ENCODE measurements around the gene CCDC180.
"Not testable (repeated sequence)": the region's sequence is repeated elsewhere in the genome, so short reads cannot be mapped to it uniquely, and the experiment has no call there.

The CCDC180 gene

DNA sequence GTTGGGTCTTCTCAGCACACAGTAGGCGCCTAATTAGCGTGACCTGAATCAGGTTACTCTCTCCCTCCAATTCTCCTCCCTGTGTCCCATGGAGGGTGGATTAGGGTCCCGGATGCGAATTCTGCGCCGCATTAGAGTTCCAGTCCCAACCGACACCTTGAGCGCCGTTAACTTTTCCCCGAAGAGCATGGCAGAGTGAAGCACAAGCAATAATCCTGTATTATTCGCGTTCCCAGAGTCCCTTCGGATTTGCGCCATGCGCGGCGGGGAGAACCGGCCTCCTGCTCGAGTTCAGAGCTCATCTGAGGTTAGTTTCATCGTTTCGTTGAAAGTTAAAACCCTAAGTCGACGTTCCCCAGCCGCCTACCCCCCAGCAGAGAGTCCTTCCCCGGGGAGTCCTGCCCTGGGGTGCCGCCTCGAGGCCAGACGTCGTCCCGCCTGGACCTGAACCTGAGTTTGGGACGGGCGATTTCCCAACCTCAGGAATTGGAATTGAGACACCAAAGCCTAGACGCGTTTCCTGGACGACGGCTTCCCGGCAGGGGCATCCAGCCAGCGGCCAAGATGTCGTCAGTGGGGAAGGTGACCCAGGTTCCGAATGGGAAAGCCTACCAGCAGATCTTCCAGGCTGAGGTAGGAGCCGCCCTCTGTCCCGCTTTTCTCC lies at the start of gene CCDC180:
Gene CCDC180 (plus strand): TSS at position 160 of the 664 bp plus-strand sequence. CDS start 405 bp downstream, at position 565.
- DNase-seq: no peak

DNA sequence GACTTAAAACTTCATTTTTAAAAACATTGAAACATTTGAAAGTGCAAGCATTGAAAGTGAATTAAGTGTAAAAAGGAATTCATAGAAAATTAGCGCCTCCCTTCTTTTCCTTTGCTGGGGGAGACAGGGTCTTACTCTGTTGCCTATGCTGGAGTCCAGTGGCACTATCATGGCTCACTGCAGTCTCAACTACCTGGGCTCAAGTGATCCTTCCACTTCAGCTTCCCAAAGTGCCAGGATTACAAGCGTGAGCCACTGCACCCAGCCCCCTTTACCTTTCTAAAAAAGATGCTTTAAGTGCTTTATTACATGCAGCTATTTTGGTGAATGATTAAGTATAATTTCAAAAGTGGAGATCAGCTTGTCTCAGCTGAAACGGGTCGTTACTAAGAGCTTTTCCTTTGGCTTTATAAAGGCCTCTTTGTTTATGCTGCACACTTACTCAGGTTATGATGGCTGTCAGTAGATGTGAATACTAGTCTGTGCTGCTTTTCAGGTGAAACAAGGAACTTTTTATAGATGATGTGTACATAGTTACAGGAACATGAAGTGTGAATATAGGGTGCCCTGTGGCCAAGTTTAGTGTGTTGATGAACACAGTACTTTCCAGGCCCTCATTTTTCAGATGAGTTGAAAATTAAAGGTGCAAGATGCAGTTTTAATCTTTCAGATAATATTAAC lies 47.5 kb upstream of the CCDC180 start:
- DNase-seq: not testable (repeated sequence)

DNA sequence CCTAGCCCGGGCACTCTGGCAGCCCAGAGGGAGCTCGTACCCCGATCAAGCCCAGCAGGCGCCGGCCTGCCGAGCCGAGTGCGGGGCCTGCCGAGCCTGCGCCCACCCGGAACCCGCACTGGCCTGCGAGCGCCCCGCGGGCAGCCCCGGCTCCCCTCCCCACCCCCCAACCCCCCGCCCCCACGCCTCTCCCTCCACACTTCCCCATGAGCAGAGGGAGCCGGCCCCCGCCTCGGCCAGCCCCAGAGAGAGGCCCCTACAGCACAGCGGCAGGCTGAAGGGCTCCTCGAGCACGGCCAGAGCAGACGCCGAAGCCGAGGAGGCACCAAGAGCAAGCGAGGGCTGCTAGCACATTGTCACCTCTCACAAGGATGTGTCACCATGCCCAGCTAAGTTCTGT lies 36.2 kb upstream of the CCDC180 start:
- DNase-seq: no peak

DNA sequence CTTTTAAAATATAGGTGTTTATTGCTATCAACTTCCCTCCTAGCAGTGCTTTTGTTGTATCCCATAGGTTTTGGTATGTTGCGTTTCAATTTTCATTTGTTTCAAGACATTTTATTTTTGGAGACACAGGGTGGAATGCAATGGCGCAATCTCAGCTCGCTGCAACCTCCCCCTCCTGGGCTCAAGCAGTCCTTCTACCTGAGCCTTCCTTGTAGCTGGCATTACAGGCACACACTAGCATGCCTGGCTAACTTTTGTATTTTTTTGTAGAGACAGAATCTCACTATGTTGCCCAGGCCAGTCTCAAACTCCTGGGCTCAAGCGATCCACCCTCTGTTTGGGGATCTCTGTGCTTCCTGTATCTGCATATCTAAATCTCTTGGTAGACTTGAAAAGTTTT lies 35.4 kb upstream of the CCDC180 start:
- DNase-seq: no peak

DNA sequence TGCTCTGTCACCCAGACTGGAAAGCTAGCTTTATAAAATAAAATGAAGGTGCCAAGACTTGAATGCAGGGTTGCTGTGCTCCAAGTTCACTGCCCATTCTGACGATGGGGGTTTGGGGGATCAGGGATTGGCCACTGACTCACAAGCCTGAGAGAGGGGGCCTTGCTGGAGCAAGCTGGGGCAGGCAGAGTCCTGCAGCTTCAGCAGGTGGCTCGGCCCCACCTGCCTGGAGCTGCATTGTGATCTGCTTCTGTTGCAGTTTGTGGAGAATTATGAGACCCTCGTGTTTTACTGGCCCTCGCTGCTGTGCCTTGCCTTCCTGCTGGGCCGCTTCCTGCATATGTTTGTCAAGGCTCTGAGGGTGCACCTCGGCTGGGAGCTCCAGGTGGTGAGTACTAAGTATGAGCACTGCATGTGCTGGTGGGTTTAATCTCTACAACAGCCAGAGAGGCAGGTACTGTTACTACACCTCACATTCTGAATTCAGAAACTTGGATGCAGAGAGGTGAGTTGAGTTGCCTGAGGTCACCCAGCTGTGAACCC lies 31.1 kb upstream of the CCDC180 start:
- no peak for DNase-seq

DNA sequence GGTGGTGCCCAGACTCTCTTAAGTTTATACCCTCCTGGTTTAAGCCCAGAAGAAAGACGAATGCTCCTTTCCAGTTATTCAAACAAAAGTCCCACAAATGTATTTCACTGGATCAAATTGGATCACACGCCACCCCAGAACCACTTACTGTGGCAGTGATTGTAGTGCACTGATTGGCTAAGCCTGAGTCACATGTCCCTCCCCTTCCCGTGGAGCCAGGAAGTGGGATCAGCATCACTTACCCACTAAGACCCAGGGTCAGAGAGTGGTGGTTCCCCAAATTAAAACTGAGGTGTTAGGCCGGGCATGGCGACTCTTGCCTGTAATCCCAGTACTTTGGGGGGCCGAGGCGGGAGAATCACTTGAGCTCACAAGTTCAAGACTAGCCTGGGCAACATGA lies 29.5 kb upstream of the CCDC180 start:
- DNase-seq: no peak

DNA sequence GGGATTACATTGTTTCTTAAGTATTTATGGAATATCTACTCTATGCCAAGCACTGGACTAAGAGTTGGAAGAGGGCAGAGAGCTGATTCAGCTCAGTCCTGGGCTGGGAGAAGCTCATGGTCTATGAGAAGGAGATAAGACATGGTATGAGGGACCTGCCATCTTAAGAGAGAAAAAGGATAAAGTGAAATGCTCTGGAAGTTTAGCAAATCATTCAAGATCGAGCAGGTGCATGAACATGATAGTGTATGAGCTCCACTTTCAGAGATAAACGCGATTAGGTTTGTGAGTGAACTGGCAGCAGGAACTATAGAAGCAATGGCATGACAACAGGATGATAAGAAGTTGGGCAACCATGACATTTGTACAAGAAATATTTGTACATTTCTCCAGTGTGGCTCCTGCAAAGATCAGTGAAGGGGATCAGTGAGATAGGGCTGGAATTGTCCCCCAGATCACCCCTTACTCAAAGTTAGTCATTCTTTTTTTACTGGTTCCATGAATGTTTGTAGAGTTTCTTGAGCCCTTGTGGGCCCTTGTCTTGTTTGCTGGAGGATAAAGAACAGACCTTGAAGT lies 26.6 kb upstream of the CCDC180 start:
- no peak for DNase-seq

DNA sequence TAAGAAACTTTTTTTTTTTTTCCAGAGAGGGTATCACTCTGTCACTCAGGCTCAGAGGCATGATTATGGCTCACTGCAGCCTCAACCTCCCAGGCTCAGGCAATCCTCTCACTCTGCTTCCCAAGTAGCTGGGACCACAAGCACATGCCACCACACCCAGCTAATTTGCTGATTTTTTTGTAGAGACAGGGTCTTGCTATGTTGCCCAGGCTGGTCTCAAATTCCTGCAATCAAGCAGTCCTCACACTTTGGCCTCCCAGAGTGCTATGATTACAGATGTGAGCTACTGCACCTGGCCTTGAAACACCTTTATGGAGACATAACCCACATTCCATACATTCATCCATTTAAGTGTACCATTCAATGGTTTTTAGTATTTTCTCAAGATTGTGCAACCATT lies 23.7 kb upstream of the CCDC180 start:
- DNase-seq: no peak

DNA sequence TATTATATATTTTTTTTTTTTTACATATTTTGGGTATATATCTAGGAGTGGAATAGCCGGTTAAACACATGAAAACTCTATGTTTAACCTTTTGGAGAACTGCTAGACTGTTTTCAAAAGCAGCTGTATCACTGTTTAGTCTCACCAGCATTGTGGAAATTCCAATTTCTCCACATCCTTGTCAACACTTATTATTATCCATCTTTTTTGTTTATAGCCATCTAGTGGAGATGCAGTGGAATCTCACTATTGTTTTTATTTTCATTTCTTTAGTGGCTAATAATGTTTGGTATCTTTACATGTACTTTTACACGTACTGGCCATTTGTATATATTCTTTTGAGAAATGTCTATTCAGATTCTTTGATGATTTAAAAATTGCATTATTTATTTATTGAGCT lies 22.7 kb upstream of the CCDC180 start:
- no peak for DNase-seq

DNA sequence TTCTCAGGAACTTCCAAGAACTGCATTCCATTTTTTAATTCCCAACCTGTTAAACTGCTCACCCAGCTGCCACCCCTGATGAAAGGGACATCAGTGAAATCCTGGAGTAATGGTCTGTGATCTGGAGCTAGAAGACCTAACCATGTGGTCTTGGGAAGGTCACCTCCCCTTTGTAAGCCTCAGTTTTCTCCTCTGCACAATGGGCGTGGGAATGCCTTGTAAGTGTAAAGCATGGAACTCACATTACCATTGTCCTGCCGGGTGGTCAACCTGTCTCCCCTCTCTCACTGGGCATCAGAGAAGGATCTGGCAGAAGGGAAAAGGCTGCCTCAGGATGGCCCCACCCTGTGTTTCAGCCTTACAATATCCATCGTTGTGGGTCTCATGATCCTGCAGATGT lies 15.3 kb upstream of the CCDC180 start:
- DNase-seq: no peak

DNA sequence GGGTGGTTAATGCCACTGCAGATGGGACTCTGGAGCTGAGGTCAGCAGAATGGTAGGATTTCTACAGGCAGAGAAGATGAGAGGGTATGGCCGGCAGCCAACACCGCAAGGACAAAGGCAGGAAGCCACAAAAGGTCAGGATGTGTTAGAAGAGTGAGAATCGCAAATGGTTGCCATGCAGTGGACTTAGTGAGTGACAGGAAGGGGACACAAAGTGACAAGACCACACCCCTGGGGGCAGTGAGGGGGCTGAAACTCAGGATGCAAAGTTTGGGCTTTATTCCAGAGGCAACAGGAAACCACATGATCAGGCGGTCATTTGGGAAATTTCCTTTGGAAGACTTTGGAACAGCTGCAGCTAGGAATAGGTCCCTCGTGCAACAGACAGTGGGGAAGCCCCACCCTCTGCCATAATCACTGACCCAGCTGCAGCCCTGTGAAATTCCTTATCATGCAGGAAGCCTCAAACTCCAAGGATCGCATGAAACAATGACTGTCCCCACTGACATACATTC lies 14.2 kb upstream of the CCDC180 start:
- DNase-seq: no peak

DNA sequence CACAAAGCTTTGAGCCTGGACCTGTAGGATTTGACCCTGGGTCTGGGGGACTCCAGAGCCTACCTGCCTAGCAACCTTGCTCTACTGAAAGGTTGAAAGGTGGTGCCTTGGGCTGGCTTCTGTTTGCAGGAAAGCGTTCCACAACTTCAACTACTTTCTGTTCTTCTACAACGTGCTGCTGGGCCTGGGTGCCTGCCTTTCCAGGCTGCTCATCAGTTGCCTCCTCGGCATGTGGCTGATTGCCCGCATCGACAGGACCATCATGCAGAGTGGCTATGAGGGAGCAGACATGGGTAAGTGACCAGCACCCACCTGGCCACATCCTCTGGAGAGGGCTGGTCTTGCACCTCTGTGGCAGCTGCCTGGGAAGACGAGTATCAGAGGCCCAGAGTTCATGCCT lies 13.6 kb upstream of the CCDC180 start:
- no peak for DNase-seq

DNA sequence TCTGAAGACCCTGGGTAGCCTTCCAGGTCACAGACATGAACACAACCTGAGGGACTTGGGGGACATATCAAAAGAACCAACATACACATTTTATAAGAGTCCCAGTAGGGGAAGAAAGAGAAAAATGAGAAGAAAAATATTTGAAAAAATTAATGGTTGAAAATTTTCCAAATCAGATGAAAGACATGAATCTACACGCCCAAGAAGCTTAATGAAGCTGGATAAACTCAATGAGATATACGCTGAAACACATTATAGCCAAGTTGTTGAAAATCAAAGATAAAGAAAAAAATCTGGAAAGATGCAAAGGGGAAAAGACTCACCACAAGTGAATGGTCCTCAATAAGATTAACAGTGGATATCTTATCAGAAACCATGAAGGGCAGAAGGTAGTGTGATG lies 9.6 kb upstream of the CCDC180 start:
- DNase-seq: no peak

DNA sequence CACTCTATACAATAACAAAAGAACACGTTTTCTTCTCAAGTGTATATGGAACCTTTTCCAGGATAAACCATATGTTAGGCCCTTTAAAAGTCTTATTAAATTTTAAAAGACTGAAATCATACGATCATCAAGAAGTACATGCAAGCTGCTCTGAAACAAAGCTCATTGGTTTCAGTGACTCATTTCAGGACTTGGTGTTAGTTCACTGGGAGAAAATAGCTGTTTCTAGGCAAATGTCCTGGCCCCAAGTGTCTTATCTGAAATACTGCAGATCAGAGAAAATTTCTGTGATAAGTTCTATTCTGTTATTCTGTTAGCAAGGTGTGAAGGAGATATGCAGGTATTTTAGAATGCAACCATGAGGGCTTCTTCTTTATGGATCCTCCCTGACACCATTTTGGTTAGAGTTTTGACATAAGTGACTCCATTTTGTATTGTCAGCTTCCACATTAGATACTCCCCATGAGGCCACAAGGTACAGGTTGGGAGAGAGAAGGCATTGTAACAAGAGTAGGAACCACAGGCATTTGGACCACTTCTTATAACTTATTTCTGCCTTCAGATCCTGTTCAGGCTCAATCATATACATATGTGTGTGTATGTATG lies 7.5 kb upstream of the CCDC180 start:
- DNase-seq: no peak

DNA sequence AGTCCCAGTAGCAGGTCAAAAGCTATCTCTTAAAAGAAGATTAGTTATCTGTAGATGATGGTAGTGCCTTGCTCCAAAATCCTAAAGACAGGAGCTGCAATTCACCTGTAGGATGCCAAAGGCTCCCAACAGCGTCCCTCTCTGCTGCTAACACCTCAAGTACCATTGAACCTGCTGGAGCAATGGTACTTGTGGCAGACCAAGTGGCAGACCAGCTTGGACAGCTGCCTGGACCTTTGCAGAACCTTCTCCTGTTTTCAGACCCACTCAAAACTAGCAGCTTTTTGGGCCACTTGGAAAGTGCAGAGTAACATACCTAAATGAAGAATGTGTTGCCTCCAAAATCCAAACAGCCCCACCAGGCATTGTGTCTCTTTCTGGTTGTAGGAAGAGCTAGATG lies 6.9 kb upstream of the CCDC180 start:
- no peak for DNase-seq

DNA sequence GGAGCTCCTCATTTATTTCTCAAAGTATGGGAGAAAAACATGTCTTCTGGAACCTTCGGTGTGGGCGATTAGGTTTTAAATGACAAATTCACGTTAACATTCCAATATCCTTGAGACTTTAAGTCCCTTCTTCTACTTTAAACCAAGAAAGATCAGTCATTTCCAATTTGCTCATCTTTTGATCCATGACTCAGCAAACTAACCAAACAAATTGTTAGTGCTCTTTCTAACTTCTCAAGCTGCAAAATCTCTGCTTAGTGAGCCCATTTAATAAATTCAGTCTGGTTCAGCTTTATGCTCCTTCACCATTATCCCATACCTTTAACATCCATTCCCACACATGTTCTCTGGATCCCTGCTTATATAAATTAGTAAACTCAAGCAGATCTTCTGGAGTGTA lies 5.5 kb upstream of the CCDC180 start:
- DNase-seq: no peak

DNA sequence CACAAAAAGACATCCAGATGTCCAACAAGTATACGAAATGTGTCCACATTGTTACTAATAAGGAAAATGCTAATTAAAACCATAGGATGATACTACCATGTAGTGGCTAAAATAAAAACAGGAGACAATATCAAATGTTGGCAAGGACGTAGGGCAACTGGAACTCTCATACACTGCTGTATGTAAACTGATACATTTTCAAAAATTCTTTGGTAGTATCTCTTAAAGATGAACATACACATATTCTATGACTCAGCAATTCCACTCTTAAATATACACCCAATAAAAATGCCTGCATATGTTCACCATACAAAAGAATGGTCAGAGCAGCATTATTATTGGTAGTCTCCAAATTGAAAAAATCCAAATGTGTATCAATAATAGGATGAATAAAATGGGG lies 2.9 kb upstream of the CCDC180 start:
- DNase-seq: no peak

DNA sequence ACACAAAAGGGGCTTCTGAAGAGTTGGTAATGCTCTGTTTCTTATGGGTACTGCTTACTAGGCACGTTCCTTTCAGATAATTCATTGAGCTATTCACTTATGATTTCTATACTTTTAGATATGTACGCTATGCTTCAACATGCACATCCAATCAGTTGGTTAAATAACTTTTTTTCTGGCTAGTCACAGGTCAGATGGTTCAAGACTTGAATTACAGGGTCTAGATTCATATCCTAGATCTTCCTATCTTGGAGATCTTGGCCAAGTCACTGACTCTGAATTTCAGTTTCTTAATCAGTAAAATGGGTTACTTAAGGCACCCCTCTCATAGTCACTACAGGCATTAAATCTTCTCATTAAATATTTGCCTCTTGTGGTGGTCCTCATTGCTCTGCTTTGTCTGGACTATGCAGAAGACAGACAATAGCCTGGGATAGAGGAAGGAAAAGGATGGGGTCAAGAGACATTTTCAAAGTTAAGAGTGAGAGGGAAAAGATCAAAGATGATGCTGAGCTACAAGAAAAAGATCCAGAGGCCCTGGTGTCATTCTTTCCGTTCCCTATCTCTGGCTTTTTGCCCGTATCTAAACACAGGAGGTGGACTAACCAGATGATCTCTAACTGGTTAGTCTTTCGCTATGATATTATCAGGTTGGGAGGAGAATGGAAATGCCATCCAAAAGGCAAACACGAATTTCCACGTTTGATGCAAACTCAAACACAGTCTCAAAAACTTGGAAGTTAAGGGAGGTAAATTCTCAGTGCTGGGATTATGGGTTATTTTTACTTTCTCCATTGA lies 1.8 kb upstream of the CCDC180 start:
- DNase-seq: no peak

DNA sequence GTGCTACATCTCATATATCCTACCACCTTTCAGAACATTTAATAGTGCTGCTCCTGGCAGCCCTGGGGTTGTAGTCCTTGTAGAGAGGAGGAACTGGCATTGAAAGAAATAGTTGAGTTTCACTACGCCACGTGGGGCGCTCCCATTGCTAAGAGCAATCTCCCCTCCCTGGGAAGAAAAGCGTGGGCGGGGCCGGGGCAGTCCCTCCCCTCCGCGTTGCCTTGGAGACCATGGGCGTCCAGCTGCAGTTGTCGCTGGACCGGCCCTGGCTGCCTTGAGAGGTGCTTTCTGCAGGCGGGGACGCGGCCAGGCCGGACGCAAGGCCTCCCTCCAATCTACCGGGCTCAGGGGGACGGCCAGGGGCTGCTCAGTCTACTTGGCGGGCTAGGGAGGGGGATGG lies 368 bp upstream of the CCDC180 start:
- DNase-seq: no peak

DNA sequence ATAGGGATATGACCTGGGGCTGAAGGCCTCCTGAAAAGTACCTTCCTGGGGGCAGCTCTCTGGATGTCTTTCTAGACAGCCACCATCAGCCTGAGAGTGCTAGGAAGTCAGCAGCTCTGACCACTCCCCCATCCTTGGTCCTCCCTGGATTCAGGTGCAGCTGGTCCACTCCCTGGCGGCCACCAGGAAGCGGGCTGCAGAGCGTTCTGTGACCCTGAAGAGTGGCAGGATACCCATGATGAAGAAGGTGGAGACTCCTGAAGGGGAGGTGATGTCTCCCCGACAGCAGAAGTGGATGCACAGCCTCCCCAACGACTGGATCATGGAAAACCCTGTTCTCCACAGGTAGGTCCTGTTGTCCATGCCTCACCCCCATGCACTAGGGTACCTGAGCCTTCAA lies 1.8 kb downstream of the CCDC180 start:
- no peak for DNase-seq

DNA sequence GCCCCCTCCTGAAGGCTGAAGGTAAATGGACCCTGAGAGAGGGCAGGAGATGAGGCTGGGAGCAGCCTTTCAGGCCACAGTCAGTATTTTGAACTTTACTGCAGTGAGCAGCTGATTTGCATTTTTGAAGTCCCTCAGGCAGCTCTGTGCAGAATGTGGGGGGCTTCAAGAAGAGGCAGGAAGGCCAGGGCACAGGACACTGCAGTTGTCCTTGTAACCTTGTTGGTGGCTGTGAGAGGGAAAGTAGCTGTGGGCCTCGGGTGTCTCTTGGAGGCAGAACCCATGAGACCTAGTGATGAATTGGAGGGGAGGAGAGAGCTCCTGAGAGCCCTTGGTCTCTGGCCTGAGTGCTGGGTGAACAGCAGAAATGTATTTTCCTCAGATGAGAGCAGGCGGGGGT lies 2.6 kb downstream of the CCDC180 start:
- DNase-seq: no peak

DNA sequence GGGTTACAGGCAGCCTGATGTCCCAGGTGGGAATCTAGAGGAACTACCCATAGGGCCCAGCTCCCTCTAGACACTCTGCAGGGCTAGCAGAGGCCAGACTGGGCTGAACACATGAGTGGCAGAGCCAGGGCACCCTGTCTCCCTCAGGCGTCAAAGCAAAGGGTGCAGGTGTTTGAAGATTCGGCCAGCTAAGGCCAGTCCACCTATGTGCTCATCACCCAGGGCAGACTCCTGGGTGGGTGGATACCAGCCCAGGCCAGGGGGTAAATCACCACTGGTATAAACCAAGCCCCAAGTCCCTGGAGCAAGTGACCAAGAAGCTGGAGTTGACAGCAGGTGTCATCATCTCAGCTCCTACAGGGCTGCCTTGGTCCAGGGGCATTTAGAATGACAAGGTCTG lies 3.4 kb downstream of the CCDC180 start:
- DNase-seq: no peak
